AG04449 (cell line): ENCODE data around the gene ATP2B1.

Experiments used
- CTCF ChIA-PET: fragments of 350-600 bp; formaldehyde crosslinking; extraction: SDS; loops from one replicate; lab custom pipeline; 2021; ENCODE audit warnings: antibody characterized with exemption; lab: Yijun Ruan, JAX
- POLR2A ChIA-PET: fragments of 400-600, 350-600 bp; formaldehyde crosslinking; extraction: SDS; loops from one replicate; lab custom pipeline; 2020; ENCODE audit warnings: antibody characterized with exemption, inconsistent platforms; lab: Yijun Ruan, JAX
- DNase-seq: peaks from one replicate; pipeline ENCODE4 v3.0.0-alpha.2; 2010; ENCODE audit warnings: low read depth, low spot score
- H3K4me3 ChIP-seq: 2 replicates; pipeline ENCODE4 v1.5.1; 2011; ENCODE audit warnings: low read depth, mild to moderate bottlenecking, control low read depth, low read length
- TF ChIP-seq, protein P1 (sequence below): IDR thresholded peaks from one replicate; pipeline ENCODE4 v1.5.1; 2011; ENCODE audit warnings: mild to moderate bottlenecking, moderate library complexity, low read length, control low read depth, inconsistent platforms; ENCODE audit not compliant: insufficient read depth; ENCODE audit errors: missing control alignments

The ATP2B1 gene

DNA sequence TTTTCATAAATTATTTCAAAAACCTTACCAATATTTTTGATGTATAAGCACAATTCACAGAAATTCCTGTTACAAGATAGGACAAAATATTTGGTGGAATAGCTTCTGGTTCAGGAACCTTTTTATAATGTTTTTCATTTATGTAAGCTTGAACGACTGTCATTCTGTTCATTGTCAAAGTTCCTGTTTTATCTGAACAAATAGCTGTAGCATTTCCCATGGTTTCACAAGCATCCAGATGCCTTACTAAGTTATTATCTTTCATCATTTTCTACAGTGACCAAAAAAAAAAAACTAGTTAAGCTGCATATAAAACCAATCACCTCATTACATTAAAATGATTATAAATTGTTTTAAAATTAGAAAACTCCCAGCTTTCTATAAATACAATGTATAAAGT is 87.1 kb downstream of the ATP2B1 start:
- H3K4me3 ChIP-seq: no peak overlapping the region
- DNase-seq: no peak
- TF ChIP-seq, protein P1, sequence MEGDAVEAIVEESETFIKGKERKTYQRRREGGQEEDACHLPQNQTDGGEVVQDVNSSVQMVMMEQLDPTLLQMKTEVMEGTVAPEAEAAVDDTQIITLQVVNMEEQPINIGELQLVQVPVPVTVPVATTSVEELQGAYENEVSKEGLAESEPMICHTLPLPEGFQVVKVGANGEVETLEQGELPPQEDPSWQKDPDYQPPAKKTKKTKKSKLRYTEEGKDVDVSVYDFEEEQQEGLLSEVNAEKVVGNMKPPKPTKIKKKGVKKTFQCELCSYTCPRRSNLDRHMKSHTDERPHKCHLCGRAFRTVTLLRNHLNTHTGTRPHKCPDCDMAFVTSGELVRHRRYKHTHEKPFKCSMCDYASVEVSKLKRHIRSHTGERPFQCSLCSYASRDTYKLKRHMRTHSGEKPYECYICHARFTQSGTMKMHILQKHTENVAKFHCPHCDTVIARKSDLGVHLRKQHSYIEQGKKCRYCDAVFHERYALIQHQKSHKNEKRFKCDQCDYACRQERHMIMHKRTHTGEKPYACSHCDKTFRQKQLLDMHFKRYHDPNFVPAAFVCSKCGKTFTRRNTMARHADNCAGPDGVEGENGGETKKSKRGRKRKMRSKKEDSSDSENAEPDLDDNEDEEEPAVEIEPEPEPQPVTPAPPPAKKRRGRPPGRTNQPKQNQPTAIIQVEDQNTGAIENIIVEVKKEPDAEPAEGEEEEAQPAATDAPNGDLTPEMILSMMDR: no peak
- ChIA-PET POLR2A (no interaction called here), CTCF (no interaction called here)

DNA sequence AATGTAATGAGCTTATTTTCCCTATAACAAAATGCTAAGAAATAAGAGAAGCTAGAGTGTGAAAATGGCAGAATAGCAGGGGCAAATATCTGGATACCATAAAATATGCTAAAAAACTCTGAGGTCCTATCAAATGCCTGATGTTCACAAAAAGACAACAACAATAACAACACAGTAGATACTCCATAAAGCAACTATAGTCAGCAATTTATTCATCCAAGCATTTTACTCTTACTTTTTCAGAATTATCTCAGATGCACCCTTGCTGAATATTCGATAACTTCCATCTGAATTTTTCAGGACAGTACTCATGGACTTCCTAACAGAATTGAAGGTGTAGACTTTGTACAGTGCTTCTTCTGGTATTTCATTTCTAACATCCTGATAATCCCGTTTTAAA is 88.9 kb downstream of the ATP2B1 start:
- no peak for DNase-seq
- no peak overlapping the region for H3K4me3 ChIP-seq
- CTCF ChIA-PET: no interaction called here
- POLR2A ChIA-PET: no interaction called here
- TF ChIP-seq, protein P1: no peak

DNA sequence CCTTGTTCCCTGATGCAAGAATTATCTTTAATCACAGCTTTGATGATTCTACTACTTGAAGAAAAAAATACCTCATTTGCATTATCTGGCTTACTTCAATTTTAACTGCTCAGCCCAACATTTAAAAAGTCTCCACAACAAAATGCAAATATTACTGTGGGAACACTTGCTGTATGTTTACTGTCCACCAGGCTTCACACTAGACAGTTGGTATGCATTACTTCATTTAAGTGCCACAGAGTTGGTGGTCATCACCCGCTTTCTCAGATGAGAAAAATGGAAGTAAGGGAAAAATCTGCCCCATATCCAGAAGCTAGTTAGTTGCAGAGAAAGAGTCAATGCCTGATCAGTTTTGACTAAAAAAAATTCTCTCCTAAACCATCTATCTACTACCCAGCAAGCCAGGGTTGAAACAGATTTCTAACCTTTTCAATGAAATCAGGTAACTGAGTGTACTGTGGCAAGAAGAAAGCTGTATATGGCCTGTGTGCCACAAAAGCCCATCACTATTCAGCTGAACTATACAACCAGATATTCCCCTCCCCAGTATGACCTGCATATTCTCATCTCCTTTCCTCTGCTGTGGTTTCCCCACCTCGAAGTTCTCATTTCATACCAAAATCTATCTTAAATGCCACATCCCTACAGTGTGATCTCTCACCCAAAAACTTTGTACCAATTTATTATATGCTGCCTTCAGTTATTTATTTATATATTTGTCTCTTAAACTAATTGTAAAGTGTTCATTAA is 90.3 kb downstream of the ATP2B1 start:
- CTCF ChIA-PET: no interaction called here
- DNase-seq: no peak
- POLR2A ChIA-PET: no interaction called here
- TF ChIP-seq, protein P1: no peak
- no peak overlapping the region for H3K4me3 ChIP-seq

DNA sequence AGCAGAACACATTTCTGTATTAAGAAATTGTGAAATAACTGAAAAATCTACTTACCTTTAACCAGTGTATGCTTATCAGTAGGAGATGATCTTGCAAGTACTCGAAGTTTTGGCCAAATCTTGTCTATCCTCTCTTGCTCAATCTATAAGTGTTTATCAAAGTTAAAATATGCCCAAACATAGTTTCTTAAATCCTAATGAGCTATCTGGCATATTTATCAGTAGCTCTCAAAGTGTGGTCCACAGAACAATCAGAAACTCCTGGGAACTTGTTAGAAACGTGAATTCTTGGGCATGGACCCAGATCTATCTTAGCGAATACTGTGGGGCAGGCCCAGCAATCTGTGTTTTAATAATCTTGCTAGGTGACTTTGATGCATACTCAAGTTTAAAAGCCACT is 98.3 kb downstream of the ATP2B1 start:
- no peak overlapping the region for H3K4me3 ChIP-seq
- ChIA-PET POLR2A (no interaction called here), CTCF (no interaction called here)
- TF ChIP-seq, protein P1: no peak
- no peak for DNase-seq

DNA sequence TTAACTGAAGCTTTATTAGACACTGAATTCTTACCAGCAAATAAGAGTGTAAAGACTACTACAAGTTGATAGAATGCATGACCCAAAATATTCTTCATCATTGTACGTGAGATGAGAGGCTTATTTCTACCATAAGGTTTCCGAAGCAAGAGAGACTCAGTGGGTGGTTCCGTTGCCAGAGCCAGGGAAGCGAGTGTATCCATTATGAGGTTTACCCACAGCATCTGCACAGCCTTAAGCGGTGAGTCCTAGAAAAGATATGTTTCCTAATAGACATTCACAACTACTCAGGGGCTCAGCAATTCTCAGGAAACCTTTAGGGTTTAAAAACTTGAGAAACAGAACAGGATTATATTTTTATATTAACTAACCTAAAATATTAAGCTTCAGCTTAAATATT is 105.0 kb downstream of the ATP2B1 start:
- POLR2A ChIA-PET: no interaction called here
- TF ChIP-seq, protein P1: no peak
- CTCF ChIA-PET: interaction anchor here (1.1 kb wide), 1 partner anchor 11 kb away, joined by 3 read pairs; no protein-coding TSS in a partner anchor
- no peak for DNase-seq
- H3K4me3 ChIP-seq: no peak overlapping the region

DNA sequence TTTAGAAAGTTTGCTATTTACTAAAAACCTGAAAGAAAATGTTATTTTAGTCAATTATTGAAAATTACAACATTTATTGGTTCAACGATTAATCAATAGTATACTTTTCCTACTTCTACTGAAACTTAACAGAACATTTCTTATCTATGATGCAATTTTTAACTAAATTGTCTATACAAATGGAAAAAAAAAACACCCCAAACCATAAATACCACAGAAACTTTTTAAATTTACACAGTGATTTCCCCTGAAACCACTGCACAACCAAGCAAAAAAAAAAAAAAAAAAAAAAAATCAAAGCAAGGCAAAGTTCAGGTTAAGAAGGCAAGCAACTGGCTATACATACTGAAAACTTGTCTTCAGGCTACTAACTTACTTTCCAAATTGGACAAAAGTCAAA is 110.9 kb downstream of the ATP2B1 start:
- H3K4me3 ChIP-seq: no peak overlapping the region
- TF ChIP-seq, protein P1: no peak
- ChIA-PET CTCF (interaction anchor here (1.1 to 1.4 kb wide), 2 partner anchors 15 to 21 kb away, joined by 3 to 5 read pairs; no protein-coding TSS in a partner anchor), POLR2A (no interaction called here)
- no peak for DNase-seq
